Esophagus squamous epithelium (tissue), 4 donors: ENCODE measurements around the gene ARF5.

Experiments
- POLR2A ChIP-seq, 4 donors: fragments of 450-650 bp; IDR thresholded peaks; one replicate each; pipeline ENCODE4 v1.6.1; 2017; ENCODE audit warnings: antibody characterized with exemption in 4 of 4, mild to moderate bottlenecking in 4 of 4, moderate library complexity in 3 of 4
- TF ChIP-seq, protein P1 (sequence below), 6 experiments: fragments of 450-650 bp in 4 of 6; fragments of 200-600 bp in 2 of 6; sonication (generic) in 2 of 6; IDR thresholded peaks; one replicate each; pipeline ENCODE4 v1.5.1; 2016 to 2019; ENCODE audit warnings: antibody characterized with exemption in 6 of 6, mild to moderate bottlenecking in 4 of 6, moderate library complexity in 4 of 6

GRCh38 chr7:127618775-127619174 lies 30.6 kb downstream of the ARF5 start:
- TF ChIP-seq, protein P1, sequence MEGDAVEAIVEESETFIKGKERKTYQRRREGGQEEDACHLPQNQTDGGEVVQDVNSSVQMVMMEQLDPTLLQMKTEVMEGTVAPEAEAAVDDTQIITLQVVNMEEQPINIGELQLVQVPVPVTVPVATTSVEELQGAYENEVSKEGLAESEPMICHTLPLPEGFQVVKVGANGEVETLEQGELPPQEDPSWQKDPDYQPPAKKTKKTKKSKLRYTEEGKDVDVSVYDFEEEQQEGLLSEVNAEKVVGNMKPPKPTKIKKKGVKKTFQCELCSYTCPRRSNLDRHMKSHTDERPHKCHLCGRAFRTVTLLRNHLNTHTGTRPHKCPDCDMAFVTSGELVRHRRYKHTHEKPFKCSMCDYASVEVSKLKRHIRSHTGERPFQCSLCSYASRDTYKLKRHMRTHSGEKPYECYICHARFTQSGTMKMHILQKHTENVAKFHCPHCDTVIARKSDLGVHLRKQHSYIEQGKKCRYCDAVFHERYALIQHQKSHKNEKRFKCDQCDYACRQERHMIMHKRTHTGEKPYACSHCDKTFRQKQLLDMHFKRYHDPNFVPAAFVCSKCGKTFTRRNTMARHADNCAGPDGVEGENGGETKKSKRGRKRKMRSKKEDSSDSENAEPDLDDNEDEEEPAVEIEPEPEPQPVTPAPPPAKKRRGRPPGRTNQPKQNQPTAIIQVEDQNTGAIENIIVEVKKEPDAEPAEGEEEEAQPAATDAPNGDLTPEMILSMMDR (IDR thresholded peaks at IDR 0.05), result no peak
- TF ChIP-seq POLR2A (IDR thresholded peaks at IDR 0.05), result no peak
